ENCODE measurements around the gene VGLL4.

The VGLL4 gene

DNA sequence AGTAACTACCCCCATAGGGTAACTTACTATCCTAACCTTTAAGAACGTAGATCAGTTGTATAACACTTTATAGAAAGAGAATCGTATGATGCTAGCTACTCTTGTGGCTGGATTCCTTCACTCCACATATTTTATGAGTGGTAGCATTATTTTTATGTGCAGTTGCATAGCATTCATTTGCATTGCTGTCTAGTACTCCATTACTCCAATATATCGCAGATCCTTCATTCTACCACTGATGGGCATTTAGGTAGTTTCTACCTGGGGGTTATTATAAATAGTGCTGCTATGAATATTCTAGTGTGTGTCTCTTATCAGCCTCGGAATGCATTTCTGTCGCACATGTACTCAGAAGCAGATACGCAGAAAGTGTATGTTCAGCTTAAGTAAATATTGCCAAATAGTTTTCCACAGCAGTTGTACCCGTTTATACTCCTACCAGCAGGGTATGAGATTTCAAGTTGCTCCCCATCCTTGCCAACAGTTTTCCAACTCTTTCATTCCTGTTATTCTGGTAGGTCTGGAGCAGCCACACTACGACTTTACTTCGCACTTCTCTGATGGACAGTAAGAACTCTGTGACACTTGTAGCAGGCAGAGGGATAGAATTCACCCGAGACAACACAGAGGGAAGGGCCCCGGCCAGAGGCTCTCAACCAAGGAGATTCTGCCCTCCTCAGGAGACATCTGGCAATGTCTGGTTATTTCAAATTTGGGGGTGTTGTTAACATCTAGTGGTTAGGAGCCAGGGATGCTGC is 9.8 kb upstream of the VGLL4 start:
- no peak for DNase-seq (ENCODE audit: low read depth)

DNA sequence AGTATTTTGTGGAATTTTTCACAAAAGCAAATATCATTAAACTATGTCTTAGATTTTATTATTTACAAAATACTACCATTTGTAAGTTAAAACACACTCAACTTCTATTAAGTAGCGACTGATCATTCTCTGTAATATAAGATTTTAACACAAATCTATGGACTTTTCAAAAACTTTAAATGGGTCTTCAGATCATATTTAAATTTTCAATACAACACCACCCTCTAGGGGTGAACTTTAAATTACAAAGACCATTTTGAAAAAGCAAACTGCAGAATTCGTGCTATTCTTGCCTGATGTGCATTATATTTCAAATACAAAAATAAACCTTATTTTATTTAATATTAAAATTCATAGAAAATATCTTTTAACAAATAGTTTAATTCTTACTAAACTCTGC is 8.2 kb upstream of the VGLL4 start:
- no peak for DNase-seq (ENCODE audit: low read depth)

DNA sequence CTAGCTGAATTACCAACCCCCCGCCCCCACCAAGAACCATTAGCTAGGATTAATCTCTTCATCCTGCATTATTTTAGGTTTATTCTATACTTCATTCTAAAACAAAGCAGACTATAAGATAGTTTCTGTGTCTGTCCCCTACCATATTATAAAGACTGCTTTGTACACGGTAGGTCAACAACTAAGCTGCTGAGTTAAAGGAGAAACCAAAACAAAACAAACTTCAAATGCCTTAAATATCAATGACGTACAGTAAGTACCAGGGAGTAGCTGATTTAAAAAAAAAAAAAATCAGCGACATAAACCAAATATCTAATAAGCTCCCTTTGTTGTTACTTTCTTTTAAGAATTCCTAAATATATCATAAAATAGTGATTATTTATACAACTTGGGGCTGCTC is 7.8 kb upstream of the VGLL4 start:
- no peak for DNase-seq (ENCODE audit: low read depth)

DNA sequence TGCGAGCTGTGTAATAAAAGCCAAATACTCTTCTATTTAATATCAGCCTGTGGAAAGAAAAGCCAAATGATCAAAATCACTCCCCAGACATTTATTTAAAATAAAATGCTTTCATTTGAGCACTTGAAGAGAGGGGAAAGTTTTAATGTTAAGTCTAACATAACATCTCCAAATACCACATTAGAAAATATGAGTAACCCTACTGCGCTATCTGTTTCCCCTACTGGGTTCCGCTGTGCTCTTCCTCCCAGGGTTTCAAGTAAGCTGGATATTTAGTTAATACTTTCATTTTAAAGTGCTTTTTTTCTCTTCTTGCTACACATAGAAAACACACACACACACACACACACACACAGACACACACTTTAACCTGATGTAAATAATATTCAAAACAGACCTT is 6.7 kb upstream of the VGLL4 start:
- DNase-seq (ENCODE audit: low read depth): no peak

DNA sequence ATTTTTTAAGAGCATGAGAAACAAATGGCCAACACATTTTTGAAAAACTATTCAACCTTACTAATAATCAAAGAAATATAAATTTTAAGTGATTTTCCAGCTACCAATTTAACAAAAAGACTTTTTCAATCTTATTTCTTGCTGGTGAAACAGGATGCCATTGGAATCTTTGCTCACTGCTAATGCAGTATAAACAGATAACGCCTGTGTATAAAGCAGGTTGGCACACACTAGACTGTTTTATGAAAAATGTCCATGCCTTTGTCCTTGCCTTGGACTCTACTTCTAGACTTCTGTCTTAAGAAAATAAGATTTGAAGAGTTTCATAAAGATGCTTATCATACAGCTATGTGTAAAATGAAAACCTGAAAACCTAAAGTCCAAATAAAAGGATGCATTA is 5.0 kb upstream of the VGLL4 start:
- DNase-seq (ENCODE audit: low read depth): no peak

DNA sequence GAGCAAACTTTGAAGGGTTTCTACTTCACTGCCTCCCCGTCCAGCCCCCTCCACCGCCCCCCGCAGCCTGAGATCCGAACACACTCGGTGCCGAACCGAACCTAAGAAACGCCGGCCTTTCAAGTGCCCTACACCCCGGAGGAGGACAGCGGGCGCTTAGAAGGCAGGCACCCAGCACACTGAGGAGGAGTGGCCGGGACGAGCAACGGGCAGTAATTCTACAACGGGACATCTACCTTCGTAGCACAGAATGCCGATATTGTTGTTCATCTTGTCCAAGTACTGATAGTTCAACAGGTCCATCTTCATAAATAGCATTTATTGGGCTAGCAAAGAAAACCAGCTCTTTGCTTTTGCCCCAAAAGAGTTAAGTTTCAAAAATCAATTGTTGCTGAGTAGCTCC is 513 bp downstream of the VGLL4 start:
- peak; percentile 2 for DNase-seq (ENCODE audit: low read depth)

DNA sequence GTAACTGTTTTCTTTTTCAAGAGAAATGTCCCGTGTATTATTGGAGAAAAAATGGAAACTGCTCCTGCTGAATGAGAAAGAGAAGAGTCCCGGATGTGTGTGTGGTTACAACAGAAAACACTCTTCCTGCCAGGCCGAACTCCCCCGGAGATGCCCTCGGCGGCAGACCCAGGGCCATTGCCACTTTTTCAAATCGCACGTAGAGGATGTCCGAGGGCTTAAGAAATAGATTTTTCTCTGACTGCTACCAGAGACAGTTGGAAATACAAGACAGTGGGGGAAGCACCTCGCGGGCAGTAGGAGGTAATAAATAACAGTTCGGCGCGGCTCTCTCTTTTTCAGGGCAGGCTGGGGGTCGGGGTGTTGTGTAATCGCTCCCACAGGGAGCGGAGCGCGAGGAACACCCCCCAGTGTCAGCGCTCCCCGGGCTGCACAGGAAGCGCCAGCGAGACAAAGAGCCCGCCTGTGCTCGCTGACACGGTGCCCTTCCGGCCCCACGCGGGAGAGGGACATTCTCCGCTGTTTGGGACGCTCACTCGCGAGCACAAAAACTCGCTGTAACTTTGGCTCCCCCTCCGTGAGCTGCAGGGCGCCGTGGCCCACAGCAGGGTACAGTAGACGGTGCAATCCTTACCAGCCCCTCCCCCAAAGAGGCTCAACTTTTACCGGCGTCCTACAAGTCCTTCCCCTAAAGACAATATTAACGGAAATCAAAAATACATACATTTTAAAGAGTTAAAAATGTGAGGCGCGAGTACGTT is 1.1 kb downstream of the VGLL4 start:
- peak; percentile 38 for DNase-seq (ENCODE audit: low read depth)

DNA sequence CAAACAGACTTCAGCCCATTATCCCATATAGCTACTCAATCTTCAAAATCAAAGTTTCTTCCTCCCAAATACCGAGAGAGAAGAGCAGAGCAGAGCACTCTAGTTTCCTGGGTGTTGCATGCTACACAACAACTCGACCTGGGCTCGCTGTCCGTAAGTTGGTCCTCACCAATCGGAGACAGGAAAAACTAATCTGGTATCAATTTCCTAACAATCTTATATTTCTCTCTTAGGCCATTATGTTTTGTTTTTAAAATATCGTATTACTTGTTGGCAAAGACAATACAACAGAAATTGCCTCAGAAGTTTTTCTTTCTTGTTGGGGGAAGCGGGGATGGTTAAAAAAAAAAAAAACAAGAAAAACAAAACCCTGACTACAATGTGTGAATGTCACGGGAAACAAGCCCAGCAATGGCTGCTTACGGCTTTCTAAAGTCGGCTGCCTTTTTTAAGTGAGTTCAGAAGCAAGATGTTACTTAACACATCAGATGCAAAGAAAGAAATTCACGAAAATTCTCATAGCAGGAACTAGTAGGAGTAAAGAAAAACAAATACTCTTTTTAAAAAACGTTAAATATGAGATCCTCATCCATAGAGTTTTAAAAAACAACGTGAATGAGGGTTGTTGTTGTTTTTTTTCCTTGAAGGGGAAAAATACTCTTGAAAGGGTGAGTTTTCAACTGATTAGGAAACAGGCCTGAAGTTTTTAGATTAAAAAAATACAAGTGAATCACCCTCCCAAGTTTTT is 1.9 kb downstream of the VGLL4 start:
- no peak for DNase-seq (ENCODE audit: low read depth)

DNA sequence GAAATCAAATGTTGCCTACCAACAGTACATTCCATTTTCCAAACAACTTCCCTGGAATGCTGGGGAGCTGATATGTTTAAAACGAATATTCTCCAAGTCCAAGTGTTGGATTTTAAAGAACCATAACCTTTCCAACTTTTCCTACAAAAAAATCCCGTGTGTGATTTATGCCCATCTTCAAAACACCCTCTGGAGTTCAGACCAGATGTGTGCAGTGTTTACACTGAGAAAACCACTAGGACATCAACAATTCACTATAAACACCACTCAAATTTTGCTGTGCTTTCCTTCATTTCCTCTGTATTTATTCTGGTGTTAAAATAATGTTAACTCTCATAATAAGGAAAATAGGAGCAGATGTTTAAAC is 2.4 kb downstream of the VGLL4 start:
- DNase-seq (ENCODE audit: low read depth): no peak

DNA sequence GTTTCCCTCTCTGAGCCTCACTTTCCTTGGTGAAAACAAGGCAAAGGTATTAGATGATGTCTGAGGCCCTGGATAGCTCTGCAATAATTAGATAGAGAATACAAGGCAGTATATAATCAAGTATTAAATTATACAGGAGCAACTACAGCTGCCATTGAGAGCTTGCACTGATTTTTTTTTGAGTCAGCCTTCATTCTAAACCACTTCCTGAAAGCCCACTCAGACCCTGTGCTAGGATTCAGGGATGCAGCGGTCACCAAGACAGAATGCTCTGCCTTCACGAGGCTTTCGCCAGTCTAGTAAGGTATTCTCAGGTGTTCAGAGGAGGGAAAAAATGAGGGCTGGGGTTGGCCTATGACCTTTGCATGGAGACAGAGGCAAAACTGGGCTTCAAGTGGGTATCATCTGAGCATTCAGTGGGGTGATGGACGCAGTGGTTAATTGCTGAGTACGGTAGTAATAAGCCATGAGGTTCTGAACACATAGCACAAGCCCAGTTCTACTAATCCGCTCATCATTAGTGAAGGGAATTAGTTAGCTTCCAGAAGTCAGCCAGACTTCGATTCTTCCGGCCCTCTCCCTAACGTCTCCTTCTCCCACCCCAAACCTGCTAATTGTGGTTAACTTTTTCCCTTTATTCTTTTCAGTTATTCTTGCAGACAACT is 3.6 kb downstream of the VGLL4 start:
- DNase-seq (ENCODE audit: low read depth): no peak

DNA sequence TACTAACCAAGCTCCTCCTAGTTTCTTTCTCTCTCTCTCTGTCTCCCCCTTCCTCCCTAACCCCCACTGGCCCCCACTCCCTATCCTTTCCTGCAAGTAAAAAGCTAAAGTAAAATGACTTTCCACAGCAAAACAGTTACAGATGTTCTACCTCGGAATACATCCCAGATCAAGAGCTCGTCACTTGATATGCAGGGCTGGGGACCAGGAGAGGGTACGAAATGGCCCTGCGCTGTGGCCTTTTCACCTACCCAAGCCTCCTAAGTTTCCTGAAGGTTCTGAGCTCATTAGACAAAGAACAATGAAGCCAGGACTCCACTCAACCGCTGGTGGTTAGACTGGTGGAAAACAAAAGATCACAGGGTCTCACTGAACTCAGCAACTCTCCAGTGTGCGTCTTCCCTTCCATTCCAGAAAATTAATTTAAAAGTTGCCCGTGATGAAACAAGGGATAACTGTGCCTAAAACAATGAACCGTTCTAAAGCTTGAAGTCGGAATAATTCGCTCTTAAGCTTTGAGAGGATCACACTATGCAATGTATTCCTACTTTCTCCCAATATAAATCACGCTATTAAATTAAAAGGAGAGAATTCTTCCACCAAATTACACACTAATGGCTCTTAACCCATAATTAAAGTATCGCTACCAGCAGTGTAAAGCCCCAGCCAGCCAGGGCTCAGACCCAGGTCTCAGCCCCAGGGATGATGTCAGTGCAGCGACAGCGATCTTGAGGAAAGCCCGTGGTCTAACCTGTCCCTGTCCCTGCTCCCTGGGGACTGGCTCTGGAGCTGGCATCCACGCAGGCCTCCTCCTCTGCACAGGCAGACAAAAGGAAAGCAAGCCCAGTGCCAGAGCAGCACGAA is 5.0 kb downstream of the VGLL4 start:
- no peak for DNase-seq (ENCODE audit: low read depth)

DNA sequence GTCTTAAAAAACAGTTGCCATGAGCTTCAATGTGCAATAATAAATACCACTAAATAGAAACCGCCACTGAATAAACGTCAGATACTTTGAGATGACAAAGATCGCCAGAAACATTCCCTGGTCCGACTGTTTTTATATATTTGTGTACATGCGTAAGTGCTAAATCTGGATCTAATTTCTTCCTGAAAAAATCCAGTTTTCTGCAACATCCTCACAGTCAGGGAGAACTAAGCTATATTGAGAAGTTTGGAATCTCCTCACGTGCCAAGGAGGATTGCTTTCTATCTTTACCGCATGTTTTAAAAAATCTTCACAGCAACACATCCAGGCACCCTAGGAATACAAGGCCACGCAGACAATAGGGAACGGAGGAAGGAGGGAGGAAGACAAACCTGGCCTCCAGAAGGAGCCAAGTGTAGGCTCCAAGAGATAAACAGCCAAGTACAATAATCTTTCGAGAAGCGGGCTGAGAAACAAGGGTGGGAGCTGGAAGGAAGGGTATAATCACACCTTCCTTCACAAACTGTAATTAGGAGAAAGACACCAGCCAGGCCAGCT is 5.7 kb downstream of the VGLL4 start:
- DNase-seq (ENCODE audit: low read depth): no peak

DNA sequence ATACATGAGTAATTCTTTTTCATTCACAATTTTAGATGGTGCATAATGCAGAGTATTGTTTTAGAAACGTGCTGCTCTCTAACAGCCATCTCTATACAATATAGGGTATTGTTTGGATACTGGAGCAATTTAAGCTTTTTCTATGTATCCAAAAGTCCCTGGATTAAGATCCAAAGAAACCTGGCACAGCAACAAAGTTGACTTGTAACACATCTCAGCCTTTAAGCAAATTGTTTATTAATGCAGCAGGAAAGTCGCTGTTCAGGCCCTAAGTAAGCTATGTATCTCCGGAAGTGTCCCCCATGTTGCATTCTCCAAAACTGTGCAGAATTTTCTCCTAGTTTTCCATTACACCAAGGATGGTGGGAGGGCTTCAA is 7.3 kb downstream of the VGLL4 start:
- no peak for DNase-seq (ENCODE audit: low read depth)

DNA sequence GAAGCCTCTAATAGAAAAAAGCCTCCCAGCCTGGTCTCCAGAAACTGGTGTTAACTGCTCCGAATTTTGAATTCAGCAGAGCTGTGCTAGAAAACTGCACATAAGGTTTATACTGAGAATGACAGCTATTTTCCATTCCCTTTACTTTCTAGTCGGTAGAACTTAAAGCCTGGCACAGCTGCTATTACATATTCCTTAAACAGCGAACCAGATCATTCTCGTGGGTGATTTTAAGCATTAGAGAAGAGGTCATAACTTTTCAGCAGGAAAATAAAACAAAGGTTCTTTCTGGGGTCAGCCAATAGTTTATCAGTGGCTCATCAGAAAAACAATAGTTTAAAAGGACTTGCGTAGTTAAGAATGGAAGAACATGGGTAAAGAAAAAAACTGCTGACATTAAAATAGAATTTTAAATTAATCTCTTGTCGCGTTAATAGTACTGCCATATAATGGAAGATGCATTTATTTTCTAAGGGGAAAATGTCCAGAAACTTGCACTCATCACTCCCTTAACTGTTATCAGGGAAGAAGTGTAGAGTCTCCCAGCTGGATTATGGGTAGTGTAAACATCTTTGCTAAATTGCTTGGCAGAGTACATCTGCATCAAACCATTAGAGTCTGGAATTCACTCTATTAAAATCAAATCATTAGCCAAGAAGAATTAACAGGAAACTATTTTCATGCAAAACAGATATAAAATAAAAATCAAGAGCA is 7.9 kb downstream of the VGLL4 start:
- DNase-seq (ENCODE audit: low read depth): no peak

DNA sequence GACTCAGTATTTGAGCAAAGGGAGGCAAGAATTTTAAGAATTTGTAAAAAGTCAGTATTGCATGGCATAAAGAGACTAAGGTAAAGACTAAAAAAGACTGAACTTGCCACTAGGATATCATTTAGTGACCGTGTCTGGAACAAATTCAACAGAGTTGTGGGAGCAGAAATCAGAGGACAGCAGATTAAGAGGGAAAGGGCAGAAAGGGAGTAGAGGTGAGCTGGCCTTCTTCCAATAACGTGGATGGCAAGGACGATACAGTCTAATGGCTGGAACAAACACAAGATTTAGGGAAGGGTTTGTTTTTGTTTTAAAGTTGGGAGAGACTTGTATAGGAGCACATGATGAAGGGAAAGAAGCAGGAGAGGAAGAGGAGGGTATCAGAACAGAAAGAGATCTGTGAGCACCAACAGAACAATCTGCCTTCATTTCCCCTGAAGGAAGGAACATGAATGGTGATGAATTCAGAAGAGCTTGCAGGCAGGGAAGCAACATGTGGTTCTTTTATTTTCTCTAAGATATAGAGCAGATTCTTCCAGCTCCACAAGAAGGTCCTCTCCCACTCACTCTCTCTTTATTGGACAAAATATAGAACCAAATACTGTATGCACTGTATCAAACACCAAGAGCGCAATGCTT is 8.6 kb downstream of the VGLL4 start:
- DNase-seq (ENCODE audit: low read depth): no peak

DNA sequence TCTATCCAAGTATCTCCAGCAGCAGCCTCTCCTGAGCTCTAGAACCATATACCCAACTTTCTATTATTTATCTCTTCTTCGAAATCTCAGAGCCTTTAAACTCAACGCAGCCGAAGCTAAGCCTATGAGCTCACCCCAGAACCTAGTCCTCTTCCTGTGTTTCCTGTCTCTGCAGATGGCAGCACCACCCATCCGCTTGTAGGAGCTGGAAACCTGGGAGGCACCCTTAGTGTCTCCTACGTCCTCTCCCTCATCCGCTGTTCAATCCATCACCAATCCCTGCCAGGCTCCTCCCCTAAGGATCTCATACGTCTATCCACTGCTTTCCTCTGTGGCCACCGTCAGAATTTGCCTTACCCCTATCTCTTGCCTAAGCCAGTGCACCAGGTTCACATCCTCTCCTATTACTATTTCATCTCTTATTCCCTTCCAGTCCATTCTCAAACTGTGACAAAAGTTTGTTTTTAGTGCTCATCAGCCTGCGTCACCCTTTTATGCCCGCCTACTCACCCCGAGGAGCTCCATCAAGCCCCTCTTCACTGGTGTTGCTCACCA is 9.6 kb downstream of the VGLL4 start:
- no peak for DNase-seq (ENCODE audit: low read depth)

DNA sequence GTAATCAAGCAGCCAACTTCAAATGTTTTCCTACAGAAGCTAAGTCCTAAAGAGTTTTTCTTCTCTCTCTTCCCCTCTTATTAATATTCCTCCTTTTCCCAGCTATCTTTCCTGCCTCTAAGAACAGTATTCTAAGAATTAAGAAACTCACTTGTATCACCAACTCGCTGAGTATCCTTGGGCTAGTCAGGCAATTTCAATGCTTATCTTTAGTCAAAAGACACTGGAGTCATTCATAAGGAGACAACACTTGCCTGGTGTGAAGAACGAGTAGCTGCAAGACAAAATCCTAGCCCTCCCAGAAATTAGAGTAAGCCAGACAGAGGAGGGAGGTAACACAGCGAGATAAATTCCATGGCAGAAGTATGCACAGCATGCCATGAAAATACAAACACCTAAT is 10.7 kb downstream of the VGLL4 start:
- DNase-seq (ENCODE audit: low read depth): no peak

DNA sequence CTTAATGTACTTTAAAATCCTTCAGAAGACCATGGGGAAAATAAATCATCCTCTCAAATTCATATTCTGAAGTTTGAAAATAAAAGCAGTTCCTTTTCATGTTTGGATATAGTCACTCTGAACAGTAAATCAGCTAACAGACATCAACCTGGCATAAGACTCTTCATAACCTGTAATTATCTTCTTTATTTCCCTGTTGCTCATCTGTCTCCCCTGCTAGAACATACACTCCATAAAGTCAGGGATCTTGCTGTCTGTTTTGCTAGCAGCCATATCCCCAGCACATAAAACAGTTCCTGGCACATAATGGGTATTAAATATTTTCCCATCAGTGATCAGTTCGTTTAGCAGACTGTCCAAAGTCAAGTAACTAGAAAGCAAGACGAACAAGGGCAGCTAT is 11.2 kb downstream of the VGLL4 start:
- no peak for DNase-seq (ENCODE audit: low read depth)

DNA sequence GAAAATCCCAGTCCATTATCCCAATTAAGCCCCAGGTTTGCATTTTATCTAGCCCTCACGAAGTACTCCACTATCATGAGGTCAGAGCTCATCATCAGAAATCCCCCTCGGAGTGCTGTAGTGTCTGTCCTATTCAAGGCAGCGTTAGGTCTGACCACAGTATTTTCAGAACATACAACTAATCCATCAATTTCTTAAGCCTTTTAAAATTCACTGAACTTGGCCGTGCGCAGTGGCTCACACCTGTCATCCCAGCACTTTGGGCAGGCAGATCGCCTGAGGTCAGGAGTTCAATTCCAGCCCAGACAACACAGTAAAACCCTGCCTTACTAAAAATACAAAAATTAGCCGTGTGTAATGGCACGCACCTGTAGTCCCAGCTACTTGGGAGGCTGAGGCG is 11.9 kb downstream of the VGLL4 start:
- DNase-seq (ENCODE audit: low read depth): no peak

DNA sequence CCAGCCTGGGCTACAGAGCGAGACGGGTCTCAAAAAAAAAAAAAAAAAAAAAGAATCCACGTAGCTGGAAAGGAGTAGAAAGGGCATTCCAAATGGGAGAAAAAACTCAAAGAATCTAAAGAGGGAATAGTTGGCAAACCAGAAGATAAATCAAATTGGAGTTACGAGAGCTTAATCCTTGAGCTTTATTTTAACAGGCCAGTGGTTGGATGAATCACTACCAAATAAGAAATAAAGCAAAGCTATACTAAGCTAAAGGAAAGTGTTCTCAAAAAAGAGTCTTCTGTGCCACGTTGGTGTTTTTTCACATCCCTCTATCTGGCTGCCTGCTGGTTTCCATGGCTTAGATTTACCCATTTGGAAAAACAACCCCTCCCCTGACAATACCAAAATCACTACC is 14.0 kb downstream of the VGLL4 start:
- DNase-seq (ENCODE audit: low read depth): no peak

All from T-helper 22 cell (primary cell).